Measurements from ENCODE around the gene FEZ2. TPM values are rescaled to one million over a fixed set of nuclear protein-coding genes. Genes with fewer than 3 reads are reported as not detected.

The FEZ2 gene
- total RNA-seq, 1 experiment from 2014 or later = 51.1 TPM

DNA sequence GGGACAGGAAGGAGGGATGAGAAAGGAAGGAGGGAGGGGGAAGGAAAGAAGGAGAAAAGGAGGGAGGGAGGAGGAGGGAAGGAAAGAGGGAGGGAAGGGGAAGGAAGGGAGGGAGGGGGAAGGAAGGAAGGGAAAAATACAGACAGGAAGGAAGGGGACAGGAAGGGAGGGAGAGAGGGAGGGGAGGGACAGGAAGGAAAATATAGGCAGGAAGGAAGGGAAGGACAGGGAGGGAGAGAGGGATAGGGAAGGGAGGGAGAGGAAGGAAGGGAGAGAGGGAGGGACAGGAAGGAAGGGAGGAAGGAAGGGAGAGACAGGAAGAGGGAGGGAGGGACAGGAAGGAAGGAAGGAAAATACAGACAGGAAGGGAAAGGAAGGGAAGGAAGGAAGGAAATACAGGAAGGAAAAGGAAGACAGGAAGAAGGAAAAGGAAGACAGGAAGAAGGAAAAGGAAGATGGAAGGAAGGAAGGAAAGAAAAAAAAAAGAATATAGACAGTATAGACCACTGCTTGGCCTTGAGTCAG, 63.6 kb downstream of the FEZ2 start:
- no peak for ATAC-seq
- 0 out of 2 replicates have a peak, but pooled peaks have one; percentile 17 for TF ChIP-seq POLR2AphosphoS5 (IDR thresholded peaks at IDR 0.05; ENCODE audit: low read depth, low read length)
- TF ChIP-seq, protein P1, sequence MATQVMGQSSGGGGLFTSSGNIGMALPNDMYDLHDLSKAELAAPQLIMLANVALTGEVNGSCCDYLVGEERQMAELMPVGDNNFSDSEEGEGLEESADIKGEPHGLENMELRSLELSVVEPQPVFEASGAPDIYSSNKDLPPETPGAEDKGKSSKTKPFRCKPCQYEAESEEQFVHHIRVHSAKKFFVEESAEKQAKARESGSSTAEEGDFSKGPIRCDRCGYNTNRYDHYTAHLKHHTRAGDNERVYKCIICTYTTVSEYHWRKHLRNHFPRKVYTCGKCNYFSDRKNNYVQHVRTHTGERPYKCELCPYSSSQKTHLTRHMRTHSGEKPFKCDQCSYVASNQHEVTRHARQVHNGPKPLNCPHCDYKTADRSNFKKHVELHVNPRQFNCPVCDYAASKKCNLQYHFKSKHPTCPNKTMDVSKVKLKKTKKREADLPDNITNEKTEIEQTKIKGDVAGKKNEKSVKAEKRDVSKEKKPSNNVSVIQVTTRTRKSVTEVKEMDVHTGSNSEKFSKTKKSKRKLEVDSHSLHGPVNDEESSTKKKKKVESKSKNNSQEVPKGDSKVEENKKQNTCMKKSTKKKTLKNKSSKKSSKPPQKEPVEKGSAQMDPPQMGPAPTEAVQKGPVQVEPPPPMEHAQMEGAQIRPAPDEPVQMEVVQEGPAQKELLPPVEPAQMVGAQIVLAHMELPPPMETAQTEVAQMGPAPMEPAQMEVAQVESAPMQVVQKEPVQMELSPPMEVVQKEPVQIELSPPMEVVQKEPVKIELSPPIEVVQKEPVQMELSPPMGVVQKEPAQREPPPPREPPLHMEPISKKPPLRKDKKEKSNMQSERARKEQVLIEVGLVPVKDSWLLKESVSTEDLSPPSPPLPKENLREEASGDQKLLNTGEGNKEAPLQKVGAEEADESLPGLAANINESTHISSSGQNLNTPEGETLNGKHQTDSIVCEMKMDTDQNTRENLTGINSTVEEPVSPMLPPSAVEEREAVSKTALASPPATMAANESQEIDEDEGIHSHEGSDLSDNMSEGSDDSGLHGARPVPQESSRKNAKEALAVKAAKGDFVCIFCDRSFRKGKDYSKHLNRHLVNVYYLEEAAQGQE (IDR thresholded peaks at IDR 0.05; ENCODE audit: insufficient read depth in 1 of 2, low read depth in 2 of 2, low read length in 1 of 2) = no peak
- no peak for TF ChIP-seq CTCF (IDR thresholded peaks at IDR 0.05)
- intact Hi-C loops (cut with micrococcal nuclease; ENCODE audit: unreplicated experiment) = no loop called here
- H3K9me3 ChIP-seq (ENCODE audit: control insufficient read depth, insufficient read depth, low read depth, low read length) = no peaks in the 10 kb centered on the region
- H3K4me3 ChIP-seq (ENCODE audit: low read depth in 2 of 2, low read length in 2 of 2) = no peak overlapping the region
- BruUV-seq (replicated peaks) = no TSS peak
- no peaks in the 10 kb centered on the region for H3K4me1 ChIP-seq (ENCODE audit: control insufficient read depth, insufficient read depth, low read length)
- POLR2A ChIA-PET = no interaction called here
- in situ Hi-C loops (cut with HindIII; ENCODE audit: low pct_unique_long_range_greater_than_20kb, low sequenced_read_pairs) = no loop called here
- no peaks in the 10 kb centered on the region for H3K27me3 ChIP-seq (ENCODE audit: control insufficient read depth, insufficient read depth, low read length)
- peaks cover 23% of the 10 kb centered on the region for H3K36me3 ChIP-seq (ENCODE audit: control insufficient read depth, insufficient read depth, low read length)
- DNase-seq (ENCODE audit: low read depth, low spot score) = no peak
- no peak overlapping the region for H3K27ac ChIP-seq (ENCODE audit: low read length)
- CTCF ChIA-PET = no interaction called here

DNA sequence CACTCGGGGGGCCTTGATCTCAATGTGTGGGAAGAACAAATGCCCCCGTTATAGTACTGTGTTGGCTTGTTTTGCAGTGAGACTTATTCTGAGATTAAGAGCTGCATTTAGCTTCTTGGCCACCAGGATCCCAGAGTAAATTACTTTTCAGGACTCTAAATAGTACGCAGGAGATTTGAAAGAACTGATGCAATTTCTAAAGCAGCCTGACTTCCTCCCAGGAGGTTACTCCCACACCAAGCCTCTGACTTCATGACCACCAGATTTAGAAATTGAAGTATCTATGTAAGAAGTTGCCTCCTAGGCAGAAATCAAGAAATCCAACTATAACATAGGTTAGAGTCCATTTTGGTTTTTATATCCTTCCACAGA, 67.0 kb downstream of the FEZ2 start:
- Histone ChIP-seq H3K36me3 (ENCODE audit: control insufficient read depth, insufficient read depth, low read length) (peaks cover 35% of the 10 kb centered on the region), H3K4me3 (ENCODE audit: low read depth in 2 of 2, low read length in 2 of 2) (no peak overlapping the region), H3K27ac (ENCODE audit: low read length) (peak overlapping the region; percentile 51; the same call in 1 of the 2 replicates), H3K27me3 (ENCODE audit: control insufficient read depth, insufficient read depth, low read length) (no peaks in the 10 kb centered on the region), H3K4me1 (ENCODE audit: control insufficient read depth, insufficient read depth, low read length) (no peaks in the 10 kb centered on the region), H3K9me3 (ENCODE audit: control insufficient read depth, insufficient read depth, low read depth, low read length) (no peaks in the 10 kb centered on the region)
- intact Hi-C loops (cut with micrococcal nuclease; ENCODE audit: unreplicated experiment) = no loop called here
- ChIA-PET CTCF (no interaction called here), POLR2A (no interaction called here)
- in situ Hi-C loops (cut with HindIII; ENCODE audit: low pct_unique_long_range_greater_than_20kb, low sequenced_read_pairs) = no loop called here
- DNase-seq (ENCODE audit: low read depth, low spot score) (no peak), ATAC-seq (no peak)
- BruUV-seq (replicated peaks) = no TSS peak
- TF ChIP-seq TCF7L2 (IDR thresholded peaks at IDR 0.05; ENCODE audit: low read depth, low read length) = no peak
- TF ChIP-seq, protein P1 (IDR thresholded peaks at IDR 0.05; ENCODE audit: insufficient read depth in 1 of 2, low read depth in 2 of 2, low read length in 1 of 2) = no peak
- no peak for TF ChIP-seq CTCF (IDR thresholded peaks at IDR 0.05)
- TF ChIP-seq SIN3A (IDR thresholded peaks at IDR 0.05; ENCODE audit: borderline replicate concordance, insufficient read depth, low read depth, low read length) = no peak

Data from Panc1 (cell line).